Stimulated activated CD4-positive, alpha-beta T cell treated with anti-CD3 and anti-CD28 coated beads, Interleukin-2, amount 100 ng/mL, for 4 hours (primary cell): Measurements from ENCODE around the gene WDR27.
"Not testable (repeated sequence)": the region's sequence is repeated elsewhere in the genome, so short reads cannot be mapped to it uniquely, and the experiment has no call there.

Experiments used
- DNase-seq: peaks from one replicate; pipeline ENCODE4 v3.0.0-alpha.2; 2020; ENCODE audit warnings: low read depth

The WDR27 gene

DNA sequence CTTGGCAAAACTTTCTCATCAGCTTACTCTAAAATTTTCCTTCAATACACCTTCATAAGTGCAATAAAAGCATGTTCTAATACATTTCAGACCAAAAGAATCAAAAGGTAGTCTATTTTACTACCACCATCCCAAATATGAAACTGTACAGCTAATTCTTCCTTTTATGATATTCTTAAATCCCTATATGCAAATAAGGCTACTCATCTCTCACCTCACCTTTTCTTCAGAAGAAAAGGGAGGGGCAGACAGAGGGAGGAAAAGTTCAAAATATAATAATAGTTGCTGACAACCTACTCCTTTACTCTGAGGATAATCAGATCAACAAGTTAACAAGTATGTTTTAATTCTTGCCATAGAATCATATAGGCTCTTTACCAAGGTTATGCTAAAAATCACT, 7.5 kb upstream of the WDR27 start:
- DNase-seq, result no peak

DNA sequence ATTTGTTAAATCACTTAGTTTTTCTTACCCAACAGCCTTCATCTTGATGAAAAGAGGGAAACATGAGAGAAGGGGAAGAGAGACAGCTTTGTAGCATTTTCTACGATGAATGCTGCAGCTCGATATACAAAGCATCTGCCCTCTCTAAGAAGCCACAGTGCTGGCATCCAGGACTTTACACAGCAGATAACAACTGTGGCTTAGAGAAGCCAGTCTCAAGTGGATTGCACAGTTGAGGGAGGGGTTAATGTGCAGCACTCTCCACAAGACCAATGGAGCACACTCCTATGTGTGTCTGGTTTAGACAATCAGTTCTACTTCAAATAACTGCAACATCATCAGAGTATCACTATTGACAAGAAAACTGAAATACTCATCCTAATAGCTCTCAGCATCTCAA, 5.9 kb upstream of the WDR27 start:
- no peak for DNase-seq

DNA sequence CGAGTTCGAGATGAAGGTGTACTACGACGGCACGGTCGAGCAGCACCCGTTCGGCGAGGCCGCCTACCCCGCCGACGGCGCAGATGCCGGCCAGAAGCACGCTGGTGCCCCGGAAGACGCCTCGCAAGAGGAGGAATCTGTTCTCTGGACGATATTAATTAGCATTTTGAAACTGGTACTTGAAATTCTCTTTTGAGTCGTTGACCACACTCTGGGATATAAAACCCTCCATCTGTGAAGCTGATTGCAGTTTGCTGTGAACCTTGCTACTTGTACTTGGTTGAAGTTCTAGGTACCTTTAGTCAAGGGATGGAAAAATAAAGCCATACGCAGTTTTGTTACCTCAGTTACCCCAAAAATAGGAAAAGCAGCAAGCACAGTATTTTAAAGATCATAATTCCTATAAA, 1.0 kb upstream of the WDR27 start:
- no peak for DNase-seq

- DNase-seq, result no peak
Measured at GRCh38 chr6:169701311-169701953, 397 bp downstream of the WDR27 start.

GRCh38 chr6:169700296-169700695, 1.5 kb downstream of the WDR27 start:
- DNase-seq, result no peak

DNA sequence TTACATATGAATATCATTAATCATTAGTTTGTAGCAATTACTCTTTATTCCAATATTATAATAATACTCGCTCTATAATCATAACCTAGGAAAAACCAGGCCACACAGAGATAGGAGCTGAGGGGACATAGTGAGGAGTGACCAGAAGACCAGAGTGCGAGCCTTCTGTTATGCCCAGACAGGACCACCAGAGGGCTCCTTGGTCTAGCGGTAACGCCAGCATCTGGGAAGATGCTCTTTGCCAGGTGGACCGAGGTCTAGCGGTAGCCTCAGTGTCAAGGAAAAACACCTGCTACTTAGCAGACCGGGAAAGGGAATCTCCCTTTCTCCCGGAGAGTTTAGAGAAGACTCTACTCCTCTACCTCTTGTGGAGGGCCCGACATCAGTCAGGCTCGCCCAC, 4.7 kb downstream of the WDR27 start:
- not testable (repeated sequence) for DNase-seq

DNA sequence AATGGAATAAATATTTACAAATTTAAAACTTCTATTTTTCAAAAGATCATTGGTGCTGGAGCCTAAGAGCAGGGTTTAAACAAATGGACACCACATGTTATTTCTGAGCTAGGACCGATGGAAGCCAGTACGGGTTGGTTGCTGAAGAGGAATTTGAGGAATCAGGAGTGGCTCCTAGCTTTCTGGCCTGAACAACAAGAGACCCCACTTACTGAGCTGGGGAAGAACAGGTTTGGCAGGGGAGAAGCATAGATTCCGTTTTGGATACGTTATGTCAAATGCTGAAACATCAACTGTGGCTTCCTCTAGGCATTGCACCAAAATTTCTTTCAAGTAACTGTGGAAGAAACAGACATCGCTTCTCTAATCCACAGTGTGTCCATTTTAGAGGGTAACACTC, 6.7 kb downstream of the WDR27 start:
- no peak for DNase-seq

GRCh38 chr6:169692516-169692915, 9.3 kb downstream of the WDR27 start:
- DNase-seq, result no peak

GRCh38 chr6:169691260-169691659, 10.6 kb downstream of the WDR27 start:
- DNase-seq, result no peak

DNA sequence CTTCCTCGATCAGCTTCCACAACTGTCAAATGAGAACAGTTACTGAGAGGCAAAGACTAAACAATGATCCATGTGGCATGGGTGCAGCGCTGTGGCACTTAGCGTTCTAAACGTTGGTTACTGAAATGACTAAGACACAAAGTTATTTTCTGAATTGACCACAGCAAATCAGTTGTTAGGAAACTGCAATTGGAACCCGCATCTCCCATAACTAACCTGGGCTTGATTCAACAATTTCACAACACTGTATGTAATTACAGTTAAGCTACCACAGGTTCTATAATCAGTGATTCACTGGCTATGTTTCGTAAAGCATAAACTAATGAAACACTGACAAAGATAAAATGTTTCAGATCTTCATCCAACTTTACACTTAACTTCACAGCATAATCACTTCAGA, 12.5 kb downstream of the WDR27 start:
- no peak for DNase-seq

DNA sequence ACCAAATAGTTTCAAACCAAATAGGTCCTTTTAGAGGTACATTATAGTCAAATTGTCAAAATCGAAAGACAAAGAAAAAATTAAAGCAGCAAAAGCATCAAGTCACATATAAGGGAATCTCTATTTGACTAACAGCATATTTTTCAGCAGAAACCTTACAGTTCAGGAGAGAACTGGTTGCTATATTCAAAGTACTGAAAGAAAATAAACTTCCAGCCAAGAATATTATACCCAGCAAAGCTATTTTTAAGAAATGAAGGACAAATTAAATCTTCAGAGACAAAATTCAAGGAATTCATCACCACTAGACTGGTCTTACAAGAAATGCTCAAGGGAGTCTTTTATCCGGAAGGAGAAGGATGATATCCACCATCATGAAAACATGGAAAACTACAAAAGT, 16.0 kb downstream of the WDR27 start:
- DNase-seq, result no peak

- no peak for DNase-seq
Measured at GRCh38 chr6:169684056-169684455, 17.8 kb downstream of the WDR27 start.

- no peak for DNase-seq
Measured at GRCh38 chr6:169678342-169678741, 23.5 kb downstream of the WDR27 start.

DNA sequence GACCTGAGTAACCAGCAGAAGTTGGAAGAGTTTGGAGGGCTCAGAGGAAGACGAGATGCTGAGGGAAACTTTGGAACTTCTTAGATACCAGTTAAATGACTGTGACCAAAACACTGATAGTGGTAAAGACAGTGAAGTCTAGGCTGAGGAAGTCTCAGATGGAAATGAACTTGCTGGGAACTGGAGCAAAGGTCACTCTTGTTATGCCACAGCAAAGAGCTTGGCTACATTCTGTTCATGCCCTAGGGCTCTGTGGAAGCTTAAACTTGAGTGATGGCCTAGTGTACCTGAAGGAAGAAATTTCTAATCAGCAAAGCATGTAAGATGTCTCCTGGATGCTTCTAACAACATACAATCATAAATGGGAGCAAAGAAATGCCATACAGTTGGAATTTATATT, 24.7 kb downstream of the WDR27 start:
- no peak for DNase-seq

GRCh38 chr6:169675011-169675410, 26.8 kb downstream of the WDR27 start:
- DNase-seq, result no peak

- no peak for DNase-seq
Measured at GRCh38 chr6:169671563-169671962, 30.3 kb downstream of the WDR27 start.

DNA sequence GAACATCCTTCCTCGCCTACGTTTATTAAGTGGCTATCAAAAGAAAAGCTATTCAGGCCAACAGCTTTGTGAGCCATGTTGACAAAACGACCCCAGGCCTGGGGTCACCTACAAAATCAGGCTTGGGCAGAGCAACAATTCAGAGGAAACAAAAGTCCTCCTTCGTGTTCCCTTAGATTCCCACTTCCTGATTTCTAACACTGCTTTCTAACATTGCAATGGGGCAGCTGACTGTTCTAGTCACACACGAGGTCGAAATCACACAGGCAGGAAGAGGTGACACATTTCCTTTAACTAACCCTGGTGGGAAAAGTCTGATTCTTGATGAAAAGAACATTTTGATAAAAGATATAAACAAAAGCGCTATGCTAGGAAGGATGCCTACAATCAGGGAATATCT, 31.9 kb downstream of the WDR27 start:
- DNase-seq, result no peak

GRCh38 chr6:169669147-169669546, 32.7 kb downstream of the WDR27 start:
- no peak for DNase-seq

- DNase-seq, result no peak
Measured at GRCh38 chr6:169668203-169668847, 33.5 kb downstream of the WDR27 start.

- DNase-seq, result no peak
Measured at GRCh38 chr6:169667716-169668115, 34.1 kb downstream of the WDR27 start.

DNA sequence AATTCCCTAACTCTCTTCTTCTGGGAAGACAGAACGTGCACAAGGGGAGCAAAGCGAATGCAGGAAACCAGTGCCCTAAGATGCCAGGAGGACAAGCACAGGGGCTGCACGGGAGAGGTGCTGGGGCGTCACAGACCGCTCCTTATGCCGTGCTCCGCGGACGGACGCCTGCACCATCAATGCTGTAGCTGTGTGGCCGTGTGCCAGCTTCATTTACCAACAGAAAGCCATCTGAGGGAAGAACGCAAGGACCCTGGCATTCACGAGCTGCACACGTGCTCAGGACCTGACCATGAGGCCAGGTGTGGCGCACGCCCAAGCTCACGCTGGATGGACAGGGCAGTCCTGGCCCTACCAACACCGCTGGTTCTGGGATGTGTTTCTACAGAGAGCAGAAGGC, 35.4 kb downstream of the WDR27 start:
- no peak for DNase-seq

DNA sequence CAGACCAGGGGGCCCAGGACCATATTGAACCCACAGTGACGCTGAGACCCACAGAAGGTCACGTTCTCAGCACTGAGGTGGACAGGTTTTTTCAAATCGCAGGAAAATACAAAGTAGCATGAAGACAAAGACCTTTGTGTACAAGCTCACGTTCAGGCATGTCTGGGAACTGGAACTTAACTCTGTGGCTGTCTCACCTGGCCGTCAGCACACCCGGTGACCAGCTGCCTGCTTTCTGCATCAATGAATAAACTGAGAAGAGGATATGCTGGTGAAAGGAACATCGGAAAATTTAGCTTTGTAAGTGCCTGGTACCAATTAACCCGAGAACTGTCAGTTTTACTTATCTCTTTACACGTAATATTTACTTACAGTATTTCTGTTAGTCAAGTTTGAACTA, 36.5 kb downstream of the WDR27 start:
- DNase-seq, result no peak

DNA sequence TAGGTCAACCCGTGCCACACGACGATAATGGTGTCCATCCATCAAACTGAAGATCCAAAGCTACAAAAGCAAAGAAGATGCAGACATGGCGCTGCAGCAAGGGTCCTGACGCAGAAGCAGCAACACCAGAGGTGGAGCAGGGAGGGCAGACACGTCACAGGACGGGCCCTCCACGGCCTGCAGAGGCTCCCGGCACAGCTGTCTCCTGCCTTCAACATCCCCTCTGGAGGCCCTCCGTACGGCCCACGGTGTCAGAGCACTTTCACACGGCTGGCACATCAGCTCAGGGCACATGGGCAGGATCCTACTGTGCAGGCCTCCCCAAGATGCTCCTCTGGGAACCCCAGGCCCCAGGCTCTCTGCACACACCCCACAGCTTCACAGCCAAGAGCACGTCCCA, 37.6 kb downstream of the WDR27 start:
- no peak for DNase-seq

DNA sequence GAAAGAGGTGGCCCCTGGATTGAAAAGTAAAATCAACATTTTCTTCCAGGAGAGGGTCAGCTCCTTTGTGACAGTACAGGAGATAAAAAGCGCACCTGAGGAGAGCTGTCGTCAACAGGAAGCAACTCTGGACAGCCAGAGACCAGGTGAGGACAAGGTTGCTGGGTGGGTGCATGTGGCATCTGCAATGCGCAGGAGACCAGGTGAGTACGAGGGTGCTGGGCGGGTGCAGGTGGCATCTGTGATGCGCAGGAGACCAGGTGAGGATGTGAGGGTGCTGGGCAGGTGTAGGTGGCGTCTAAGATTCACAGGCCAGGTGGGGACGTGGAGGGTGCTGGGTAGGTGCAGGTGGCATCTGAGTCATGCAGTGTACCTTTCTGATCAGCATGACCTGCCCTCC, 38.4 kb downstream of the WDR27 start:
- no peak for DNase-seq
